ENCODE measurements around the gene SEC61G.

Gene SEC61G

DNA sequence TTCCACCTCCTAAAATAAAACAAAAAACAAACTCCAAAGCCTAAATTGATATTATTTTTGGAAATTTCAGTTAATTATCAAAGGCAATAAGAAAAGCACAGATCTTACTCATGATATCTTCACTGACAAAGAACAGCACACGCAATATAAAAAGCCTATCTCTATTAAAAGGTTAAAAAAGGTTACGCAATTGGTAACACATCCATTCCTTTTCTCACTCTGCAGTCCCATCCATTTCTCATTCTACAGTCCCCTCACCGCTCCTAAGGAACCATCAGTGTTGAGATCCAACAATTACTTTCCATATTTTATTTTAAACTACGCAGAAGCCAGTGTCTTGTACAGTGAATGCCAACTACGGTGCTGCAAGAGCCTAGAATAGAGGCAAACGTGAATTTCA is 1.3 kb downstream of the SEC61G start:
- no peak for FAIRE-seq

DNA sequence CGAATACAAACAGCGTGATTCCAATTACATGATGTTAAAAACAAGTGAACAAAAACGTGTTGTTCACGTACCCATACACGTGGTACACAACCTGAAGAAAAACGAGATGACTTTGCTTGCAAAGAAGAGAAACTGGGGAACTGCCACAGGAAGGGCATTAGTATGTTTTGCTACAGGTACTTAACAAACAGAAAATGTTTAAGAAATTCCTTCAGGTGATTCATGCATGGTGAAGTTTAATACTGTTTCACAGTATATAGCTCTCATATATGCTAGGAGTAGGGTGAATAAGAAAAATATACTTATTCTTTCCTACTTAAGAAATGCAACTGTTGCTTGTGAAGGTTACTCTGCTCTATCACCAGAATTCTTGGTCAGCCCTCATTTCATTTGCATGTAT is 9.8 kb downstream of the SEC61G start:
- no peak for FAIRE-seq

DNA sequence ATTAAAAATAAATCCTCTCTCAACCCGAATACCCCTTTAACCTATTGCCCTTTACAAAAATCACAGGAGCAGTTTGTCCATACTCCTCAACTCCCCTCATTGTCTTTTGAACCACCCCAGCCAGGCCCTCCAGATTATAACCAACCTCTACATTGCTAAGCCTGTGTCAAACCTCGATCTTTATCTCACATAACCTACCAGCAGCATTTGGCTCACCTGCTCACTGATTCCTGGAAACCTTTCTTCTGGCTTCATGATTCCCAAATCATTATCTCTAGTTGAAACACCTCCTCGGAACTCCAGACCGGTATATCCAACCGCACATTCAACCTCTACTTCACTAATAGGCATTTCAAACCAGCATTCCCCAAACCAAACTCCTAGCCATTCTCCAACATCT is 11.8 kb downstream of the SEC61G start:
- no peak for FAIRE-seq

DNA sequence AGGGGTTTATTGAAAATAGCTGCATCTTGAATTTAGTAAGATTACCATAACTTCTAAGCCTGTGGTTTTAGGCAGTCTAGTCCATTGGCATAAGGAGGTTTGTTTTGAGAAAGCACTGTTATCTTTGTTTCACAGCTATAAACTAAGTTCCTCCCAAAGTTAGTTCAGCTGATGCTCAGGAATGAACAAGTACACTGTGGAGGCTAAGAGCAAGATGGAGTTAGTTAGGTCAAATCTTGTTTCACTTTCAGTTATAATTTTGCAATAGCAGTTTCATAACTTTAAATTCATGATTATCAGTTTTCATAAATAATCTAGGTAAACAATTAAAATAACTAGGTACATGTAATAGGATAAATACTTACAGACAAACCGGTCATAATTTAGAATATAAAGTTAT is 15.4 kb downstream of the SEC61G start:
- no peak for FAIRE-seq

DNA sequence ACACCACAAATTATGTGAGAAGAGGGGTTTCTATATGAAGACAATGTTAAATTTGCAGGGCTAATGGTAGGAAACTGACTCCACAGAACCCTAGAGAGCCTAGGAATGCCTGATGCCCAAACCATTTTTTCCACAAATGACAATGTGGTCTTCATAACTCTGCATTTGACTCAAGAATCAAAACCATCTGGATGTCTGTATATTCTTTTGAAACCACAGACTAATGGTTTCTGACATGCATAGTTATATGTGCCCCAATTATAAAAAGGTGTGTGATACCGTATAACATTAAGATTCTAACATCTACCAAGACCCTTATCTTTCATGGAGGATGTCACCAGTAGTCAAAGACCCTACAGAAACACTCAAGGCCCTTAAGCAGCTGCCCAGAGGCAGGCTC is 20.3 kb downstream of the SEC61G start:
- no peak for FAIRE-seq

DNA sequence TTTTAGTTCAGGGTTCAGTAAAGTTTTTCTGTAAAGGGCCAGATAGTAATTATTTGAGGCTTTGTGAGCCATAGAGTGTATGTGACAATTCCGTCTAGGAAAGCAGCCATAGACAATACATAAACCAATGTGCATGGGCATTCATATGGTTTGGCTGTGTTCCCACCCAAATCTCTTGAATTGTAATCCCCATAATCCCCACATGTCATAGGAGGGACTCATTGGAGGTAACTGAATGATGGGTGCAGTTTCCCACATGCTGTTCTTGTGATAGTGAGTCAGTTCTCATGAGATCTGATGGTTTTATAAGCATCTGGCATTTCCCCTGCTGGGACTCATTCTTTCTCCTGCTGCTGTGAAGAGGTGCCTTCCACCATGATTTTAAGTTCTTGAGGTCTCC is 29.9 kb downstream of the SEC61G start:
- no peak for FAIRE-seq

DNA sequence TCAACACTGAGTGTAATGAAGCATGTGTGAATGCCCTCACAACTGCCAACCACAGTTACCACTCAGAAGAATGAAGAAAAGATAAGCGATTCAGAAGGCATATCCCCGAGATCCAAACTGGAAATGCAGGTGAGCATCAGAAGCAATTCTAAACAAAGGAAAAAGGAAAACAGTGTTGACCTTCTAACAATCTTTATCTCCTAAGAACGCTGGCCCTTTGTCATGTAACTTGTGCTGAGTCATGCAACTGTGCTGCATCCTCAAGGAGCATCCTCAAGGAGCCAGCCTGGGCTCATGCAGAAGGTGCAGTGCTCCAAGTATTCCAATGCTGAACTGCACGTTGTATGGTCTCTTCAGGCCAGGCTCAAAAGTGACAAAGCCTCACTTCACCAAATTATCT is 30.6 kb downstream of the SEC61G start:
- no peak for FAIRE-seq

DNA sequence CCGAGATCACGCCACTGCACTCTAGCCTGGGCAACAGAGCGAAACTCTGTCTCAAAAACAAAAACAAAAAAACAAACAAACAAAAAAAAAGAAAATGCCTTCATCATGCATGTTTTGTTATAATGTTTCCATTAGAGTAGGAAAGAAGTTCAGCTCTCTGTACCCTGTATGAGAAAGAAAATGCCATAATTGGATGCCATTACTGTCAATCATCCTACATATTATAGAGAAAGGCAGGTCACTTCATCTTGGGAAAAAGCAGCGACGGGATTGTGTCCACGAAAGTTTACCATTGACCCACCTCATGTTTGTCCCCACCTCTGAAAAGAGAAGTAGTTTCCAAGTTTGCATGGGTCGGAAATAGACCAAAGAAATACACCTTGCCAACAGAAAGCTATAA is 33.8 kb downstream of the SEC61G start:
- FAIRE-seq = no peak

DNA sequence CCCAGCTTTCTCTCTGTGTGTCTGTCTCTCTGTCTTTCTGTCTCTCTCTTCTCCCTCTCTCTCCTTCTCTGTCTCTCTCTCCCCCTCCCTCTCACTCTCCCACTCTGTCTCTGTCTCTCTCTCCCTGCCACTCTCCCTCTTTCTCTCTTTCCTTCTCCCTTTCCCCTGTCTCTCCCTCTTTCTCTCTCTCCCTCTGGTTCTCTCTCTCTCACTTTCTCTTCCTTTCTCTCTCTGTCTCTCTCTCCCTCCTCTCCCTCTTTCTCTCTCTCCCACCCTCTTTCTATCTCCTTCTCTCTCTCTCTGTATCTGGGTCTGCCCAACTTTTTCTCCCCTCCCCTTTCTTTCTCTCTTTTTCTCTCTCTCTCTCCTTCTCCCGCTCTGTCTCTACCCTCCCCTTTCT is 36.5 kb downstream of the SEC61G start:
- FAIRE-seq = no peak

DNA sequence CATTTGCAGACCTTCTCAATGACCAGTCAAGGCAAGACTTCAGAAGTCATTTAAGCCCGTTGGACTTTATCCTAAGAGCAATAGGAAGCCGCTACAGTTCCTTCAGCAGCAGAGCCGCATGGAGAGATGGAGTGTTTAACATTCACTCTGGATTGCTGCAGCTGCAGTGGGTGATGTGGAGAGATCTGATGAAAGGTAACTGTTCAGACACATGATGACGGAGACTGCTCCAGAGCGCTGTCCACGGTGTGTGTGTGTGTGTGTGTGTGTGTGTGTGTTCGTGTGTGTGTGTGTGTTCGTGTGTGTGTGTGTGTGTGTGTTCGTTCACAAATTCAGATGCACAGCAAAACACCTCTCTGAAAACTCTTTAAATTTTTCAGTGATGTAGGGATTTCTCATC is 37.0 kb downstream of the SEC61G start:
- FAIRE-seq = no peak

DNA sequence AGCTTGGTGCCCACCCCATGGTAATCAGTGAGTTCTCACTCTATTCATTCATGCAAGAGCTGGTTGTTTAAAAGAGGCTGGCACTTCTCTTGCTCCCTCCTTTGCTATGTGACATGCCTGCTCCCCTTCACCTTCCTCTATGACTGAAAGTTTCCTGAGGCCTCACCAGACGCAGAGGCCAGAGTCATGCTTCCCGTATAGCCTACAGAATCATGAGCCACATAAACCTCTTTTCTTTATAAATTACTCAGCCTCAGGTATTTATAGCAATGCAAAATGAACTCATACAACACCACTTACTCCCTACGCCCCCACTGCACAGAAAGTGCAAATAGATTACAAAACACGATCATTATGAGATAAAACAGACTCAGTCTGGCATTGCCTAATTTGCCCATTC is 39.0 kb downstream of the SEC61G start:
- FAIRE-seq = no peak

DNA sequence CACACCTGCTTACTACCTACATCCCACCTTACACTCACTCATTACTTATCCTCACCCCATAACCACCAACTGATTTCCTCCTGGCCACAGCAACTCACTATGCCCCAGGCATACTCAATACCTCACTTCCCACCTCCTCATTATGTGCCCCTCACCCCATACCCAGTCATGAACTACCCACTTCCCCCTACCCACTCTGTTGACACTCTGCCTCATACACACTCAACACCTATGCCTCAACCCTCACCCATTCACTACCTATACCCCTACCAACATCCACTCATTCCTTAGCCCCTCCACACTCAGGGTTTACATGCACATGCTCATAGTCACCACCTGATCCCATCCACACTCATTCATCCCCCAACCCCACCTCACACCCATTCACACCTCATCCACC is 39.6 kb downstream of the SEC61G start:
- FAIRE-seq = no peak

DNA sequence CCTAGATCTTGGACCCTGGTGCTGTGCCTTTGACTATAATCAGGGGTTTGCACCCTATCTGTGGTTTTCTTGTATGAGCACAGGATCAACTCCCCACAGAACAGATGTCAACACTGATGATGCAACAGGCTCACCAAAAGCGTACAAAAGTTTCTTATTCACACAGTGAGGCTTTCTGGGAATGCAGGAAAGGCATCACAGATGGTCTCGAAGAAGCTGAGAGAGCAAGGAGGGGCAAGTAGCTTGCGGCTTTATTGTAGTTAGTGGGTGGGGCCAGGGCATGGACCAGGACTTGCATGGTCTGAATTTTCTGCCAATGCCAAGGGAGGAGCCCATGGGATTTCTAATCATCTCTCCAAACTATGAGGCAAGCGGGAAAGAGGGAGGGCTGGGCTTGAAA is 46.2 kb downstream of the SEC61G start:
- FAIRE-seq = no peak

DNA sequence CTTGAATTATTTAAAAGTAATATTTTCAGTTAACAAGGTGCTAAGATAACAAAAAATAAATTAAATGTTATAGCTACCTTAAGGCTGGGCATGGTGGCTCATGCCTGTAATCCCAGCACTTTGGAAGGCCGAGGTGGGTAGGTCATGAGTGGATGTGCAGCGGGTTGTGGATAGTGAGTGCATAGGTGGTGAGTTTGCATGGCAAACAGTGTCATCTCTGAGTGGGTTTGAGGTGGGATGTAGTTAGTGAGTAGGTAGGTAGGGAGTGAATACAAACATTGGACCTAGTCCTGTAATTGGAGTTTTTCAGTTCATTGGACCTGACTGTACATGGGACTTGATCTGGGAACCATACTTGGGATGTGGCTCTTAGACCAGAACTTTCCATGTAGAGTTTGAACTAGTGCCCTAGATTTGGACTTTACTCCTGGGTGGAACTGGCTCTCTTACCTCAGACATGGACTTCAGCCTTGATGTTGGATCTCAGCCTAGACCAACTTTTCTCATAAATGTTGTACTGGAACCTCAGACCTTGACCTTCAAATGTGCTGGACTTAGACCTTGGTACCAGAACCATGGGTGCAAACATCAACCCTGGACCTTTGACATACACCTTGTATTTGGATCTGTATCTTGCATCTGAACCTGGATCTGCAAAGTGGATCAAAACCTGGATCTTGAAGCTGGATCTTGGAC is 47.0 kb downstream of the SEC61G start:
- FAIRE-seq = no peak

DNA sequence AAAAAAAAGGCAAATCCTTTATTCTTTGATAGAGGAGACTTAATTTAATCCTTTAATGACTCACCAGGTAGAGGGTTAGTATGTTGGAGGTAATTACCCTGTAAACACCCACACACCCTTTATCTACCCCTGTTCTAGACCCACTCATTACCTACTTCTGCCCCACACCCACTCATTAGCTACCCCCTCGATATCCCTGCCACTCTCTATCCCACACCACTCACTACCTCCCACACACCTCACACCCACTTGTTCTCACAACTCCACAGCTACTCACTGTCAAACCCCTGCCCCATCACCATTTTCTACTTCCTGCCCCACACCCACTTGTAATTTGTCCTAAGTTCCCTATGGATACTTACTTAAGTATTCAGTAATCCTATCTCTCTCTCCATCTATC is 49.7 kb downstream of the SEC61G start:
- FAIRE-seq = no peak

DNA sequence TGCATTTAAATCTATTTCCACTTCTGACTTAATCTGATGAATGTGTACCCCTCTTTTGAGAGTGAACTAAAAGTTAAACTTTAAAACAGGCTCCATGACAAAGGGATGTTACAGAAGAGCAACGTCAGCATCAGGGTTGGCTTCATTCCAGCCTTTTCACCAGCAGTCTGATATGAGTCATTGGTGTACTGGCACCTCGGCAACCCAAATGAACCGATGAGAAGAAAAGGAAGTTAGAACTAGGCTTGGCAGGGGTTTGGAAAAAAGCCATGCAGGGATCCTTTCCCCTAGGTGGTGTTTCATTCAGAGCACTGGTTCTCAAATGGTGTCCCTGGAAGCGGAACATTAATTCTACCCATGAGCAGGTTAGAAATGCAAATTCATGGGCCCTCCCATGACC is 53.6 kb downstream of the SEC61G start:
- FAIRE-seq = no peak

DNA sequence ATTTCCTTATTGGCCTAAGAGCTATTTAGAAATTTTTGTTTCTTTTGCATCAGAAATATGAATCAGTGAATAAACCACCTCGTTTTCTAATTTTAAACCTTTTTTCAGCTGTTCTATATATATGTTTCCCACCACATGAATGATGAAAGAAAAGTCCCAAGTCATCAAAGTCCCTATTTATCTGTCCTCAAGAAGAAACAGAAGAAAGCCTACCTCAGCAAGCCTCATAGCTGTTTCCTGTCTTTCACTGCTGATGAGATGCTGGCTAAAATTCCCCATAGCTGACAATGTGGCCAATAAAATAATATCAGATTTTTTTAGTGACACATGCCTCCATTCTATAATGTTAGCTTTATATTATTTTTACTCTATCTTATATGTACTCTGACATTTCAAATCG is 54.2 kb downstream of the SEC61G start:
- no peak for FAIRE-seq

Data from A204.1 (cell line).